Astrocyte of the cerebellum (primary cell): Measurements from ENCODE around the gene CLOCK.

Source experiments
- DNase-seq: peaks from one replicate; pipeline ENCODE4 v3.0.0-alpha.2; 2011; ENCODE audit warnings: low read depth
- H3K4me3 ChIP-seq: 2 replicates; pipeline ENCODE4 v1.5.1; 2011; ENCODE audit warnings: mild to moderate bottlenecking, low read depth, low read length, moderate library complexity
- in situ Hi-C: cut with HindIII; loops from 2 replicates; pipeline ENCODE4 v1.10.0; 2017; ENCODE audit warnings: low sequenced_read_pairs
- TF ChIP-seq, protein P1 (sequence below): IDR thresholded peaks from 2 replicates; pipeline ENCODE4 v1.5.1; 2012; ENCODE audit warnings: low read length, low read depth, moderate library complexity, mild to moderate bottlenecking; ENCODE audit errors: missing control alignments

Gene CLOCK

DNA sequence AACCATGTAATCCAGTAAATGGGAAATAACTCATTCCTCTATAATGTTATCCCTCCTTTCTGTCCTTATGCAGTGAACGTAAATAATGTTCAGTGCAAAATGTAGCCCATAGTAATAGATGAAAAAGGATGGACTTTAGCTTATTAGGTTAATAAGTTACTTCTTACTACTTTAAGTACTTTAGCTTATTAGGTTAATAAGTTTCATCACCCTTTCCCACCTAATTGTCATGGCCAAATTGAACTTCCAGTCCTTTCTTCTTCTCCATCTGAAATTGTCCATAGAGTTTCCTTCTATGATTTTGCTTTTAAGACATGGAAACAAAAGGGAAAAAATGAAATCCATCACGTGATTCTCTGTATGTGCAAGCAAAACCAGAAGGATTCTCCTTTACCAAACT lies 166.1 kb downstream of the CLOCK start:
- DNase-seq = no peak
- TF ChIP-seq, protein P1, sequence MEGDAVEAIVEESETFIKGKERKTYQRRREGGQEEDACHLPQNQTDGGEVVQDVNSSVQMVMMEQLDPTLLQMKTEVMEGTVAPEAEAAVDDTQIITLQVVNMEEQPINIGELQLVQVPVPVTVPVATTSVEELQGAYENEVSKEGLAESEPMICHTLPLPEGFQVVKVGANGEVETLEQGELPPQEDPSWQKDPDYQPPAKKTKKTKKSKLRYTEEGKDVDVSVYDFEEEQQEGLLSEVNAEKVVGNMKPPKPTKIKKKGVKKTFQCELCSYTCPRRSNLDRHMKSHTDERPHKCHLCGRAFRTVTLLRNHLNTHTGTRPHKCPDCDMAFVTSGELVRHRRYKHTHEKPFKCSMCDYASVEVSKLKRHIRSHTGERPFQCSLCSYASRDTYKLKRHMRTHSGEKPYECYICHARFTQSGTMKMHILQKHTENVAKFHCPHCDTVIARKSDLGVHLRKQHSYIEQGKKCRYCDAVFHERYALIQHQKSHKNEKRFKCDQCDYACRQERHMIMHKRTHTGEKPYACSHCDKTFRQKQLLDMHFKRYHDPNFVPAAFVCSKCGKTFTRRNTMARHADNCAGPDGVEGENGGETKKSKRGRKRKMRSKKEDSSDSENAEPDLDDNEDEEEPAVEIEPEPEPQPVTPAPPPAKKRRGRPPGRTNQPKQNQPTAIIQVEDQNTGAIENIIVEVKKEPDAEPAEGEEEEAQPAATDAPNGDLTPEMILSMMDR = no peak
- in situ Hi-C loops = no loop called here
- no peak overlapping the region for H3K4me3 ChIP-seq

DNA sequence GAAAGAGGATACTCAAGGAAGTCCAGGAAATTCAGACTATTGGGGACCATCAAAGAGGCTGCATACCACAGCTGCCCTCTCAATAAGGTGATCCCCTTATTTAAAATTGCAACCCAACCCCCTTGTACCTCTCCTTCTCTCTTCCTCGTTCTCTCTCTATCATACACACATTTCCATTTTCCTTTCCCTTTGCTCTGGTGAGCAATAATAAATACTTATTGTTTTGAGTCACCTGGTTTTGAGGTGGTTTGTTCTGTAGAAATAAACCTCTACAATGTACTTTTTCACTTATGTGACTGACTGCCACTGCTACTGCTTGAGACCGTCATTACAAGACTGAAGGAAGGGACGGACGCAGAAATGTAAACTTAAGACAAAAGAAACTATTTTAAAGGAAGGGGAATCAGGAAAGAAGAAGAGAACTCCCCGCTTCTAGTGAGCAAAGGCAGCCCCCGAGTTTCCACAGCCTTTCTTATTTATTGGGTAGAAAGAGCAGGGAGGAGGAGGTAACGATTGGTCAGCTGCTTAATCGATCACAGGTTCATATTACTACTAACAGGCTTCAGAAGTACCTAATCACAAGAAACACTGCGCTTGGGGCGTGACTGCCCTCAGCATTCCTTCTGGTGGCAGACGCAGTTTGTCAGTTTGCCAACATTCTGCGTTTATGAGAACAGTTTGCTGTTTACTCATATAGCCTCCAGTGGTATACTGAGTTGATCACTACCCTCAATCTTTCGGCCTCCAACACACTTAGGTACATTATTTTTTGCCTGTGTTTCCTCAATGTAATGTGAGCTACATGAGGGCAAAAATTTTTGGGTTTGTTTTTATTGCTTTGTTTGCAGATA lies 167.9 kb downstream of the CLOCK start:
- no peak overlapping the region for H3K4me3 ChIP-seq
- TF ChIP-seq, protein P1 = no peak
- DNase-seq = no peak
- in situ Hi-C loops = no loop called here
